ENCODE measurements around the gene ACAT2.

- TF ChIP-seq CTCF (IDR thresholded peaks at IDR 0.05) (no peak), EZH2 (IDR thresholded peaks at IDR 0.05; ENCODE audit: borderline replicate concordance, insufficient read depth, low read depth, low read length, poor library complexity, severe bottlenecking) (no peak)
These were observed 58.2 kb downstream of the ACAT2 start for GRCh38 chr6:159819932-159820640.
